Uterus (tissue), 4 donors: ENCODE data around the gene SLC44A4. TPM values are rescaled to one million over a fixed set of nuclear protein-coding genes. Genes with fewer than 3 reads are reported as not detected.

Experiments used
- DNase-seq, 2 donors: peaks; one replicate each; pipeline ENCODE4 v3.0.0-alpha.2; 2019 to 2020
- H3K27ac ChIP-seq, 2 donors: fragments of 200-600 bp; sonication (generic); 1 replicate in 1 of 2; 2 replicates in 1 of 2; pipeline ENCODE4 v1.5.1; 2016 to 2018
- H3K27me3 ChIP-seq, 2 donors: fragments of 200-600 bp; sonication (generic); one replicate each; pipeline ENCODE4 v1.5.1; 2018 to 2019; ENCODE audit warnings: control low read depth in 1 of 2
- H3K36me3 ChIP-seq, 2 donors: fragments of 200-600 bp; sonication (generic); one replicate each; pipeline ENCODE4 v1.5.1; 2019; ENCODE audit warnings: control low read depth in 1 of 2
- H3K4me1 ChIP-seq, 2 donors: fragments of 200-600 bp; sonication (generic); one replicate each; pipeline ENCODE4 v1.5.1; 2018 to 2019; ENCODE audit warnings: control low read depth in 1 of 2
- H3K4me3 ChIP-seq, 2 donors: fragments of 200-600 bp; sonication (generic); 1 replicate in 1 of 2; 2 replicates in 1 of 2; pipeline ENCODE4 v1.5.1; 2018 to 2019; ENCODE audit warnings: mild to moderate bottlenecking in 1 of 2
- H3K9me3 ChIP-seq, 2 donors: fragments of 200-600 bp; sonication (generic); one replicate each; pipeline ENCODE4 v1.5.1; 2019; ENCODE audit warnings: control low read depth in 1 of 2
- CTCF ChIP-seq, 4 experiments: fragments of 200-600 bp in 2 of 4; fragments of 450-650 bp in 2 of 4; sonication (generic) in 2 of 4; IDR thresholded peaks; one replicate each; pipeline ENCODE4 v1.5.1; 2016 to 2019; ENCODE audit warnings: antibody characterized with exemption in 4 of 4, mild to moderate bottlenecking in 2 of 4, moderate library complexity in 1 of 4
- POLR2A ChIP-seq, 2 donors: fragments of 450-650 bp; IDR thresholded peaks; one replicate each; pipeline ENCODE4 v1.6.1; 2016; ENCODE audit warnings: antibody characterized with exemption in 2 of 2, mild to moderate bottlenecking in 1 of 2, moderate library complexity in 1 of 2
- intact Hi-C: fragments of 100-400 bp; cut with DNase I; formaldehyde crosslinking; loops from one replicate; pipeline ENCODE4 v1.15.1; 2023; ENCODE audit warnings: low total_unique reads
- total RNA-seq, 4 donors: library from RNA; depleted of rRNA in 3 of 4; stranded (reverse); fragments of >200 nt in 3 of 4; gene quantifications; one replicate each; pipeline versions ENCODE4 v1.1.0 to v1.2.4, GENCODE V29; 2014 to 2023
- donor health status: DM: yes; HTN: yes; CAD: no.

The SLC44A4 gene
- total RNA-seq, 4 donors from 2014 or later: 5.0 to 46.1 (median 5.8) TPM

DNA sequence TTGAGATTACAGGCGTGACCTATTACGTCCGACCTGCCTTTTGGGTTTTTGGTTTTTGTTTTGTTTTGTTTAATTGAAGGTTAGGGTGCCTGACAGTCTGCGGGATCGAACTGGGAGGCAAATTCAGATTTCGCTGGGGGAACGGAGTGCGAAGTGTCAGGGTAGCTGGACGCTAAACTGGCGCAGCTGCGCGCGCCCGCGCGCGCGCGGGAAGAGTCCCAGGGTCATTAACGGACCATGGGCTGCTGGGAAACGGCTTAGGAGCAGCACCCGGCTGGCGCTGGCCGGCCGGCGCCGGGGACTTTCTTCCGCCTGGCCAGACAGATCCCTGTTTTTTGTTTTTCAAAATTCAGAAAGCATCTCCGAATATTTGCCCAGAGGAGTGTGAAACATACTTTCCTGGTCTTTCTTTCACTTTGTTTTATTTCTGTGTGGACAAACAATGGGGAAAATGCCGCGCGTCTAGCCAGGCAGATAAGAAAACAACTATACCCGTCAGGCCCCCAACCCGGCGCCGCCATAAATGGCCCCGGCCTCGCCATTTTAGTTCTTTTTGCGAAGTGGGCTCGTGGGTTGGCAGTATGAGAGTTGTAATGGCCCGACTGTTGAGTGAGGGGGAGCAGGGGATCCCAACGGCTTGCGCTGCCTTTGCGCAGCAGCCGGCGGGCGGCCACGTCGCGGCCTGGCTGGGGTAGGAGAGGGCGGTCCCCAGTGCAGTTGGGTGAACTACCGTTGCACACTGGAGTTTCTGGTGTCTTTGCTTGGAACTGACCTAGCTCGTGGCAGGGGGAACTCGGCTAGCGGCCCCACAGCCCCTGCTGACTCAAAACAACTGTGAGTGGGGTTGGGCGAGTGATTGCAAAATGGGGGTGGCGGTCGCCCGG is 44.2 kb downstream of the SLC44A4 start:
- intact Hi-C loops: loop anchor here (5.0 kb wide), 1 partner anchor 152 kb away; the partner anchor contains the start of gene LY6G5C

GRCh38 chr6:31831350-31832215 is 47.2 kb downstream of the SLC44A4 start:
- no peaks in the 10 kb centered on the region for H3K9me3 ChIP-seq
- TF ChIP-seq CTCF (IDR thresholded peaks at IDR 0.05) (no peak), POLR2A (IDR thresholded peaks at IDR 0.05) (no peak)
- H3K27me3 ChIP-seq: no peaks in the 10 kb centered on the region
- H3K4me1 ChIP-seq: peaks cover 0 to 9% of the 10 kb centered on the region in 2 donors
- H3K4me3 ChIP-seq: peak overlapping the region in 1 of 2 donors; percentile 50
- intact Hi-C loops: loop anchor here (5.0 kb wide), 1 partner anchor 149 kb away; the partner anchor contains the start of gene LY6G5C
- peak overlapping the region; percentile 78 to 99 for H3K27ac ChIP-seq
- H3K36me3 ChIP-seq: no peaks in the 10 kb centered on the region
- DNase-seq: no peak

More for the DNA sequence above, 44.2 kb downstream of the SLC44A4 start:
- Histone ChIP-seq H3K36me3 (no peaks in the 10 kb centered on the region), H3K27me3 (no peaks in the 10 kb centered on the region), H3K4me1 (peaks cover 0 to 20% of the 10 kb centered on the region in 2 donors), H3K4me3 (peak overlapping the region; percentile 79 to 95), H3K27ac (peak overlapping the region; percentile 91 to 99), H3K9me3 (no peaks in the 10 kb centered on the region)
- TF ChIP-seq CTCF (IDR thresholded peaks at IDR 0.05) (no peak), POLR2A (IDR thresholded peaks at IDR 0.05) (peak; percentile 60 to 71)
- DNase-seq: peak; percentile 83 to 91

- no peaks in the 10 kb centered on the region for H3K9me3 ChIP-seq
- H3K27me3 ChIP-seq: no peaks in the 10 kb centered on the region
- peak overlapping the region; percentile 49 to 50 for H3K4me3 ChIP-seq
- peak overlapping the region; percentile 78 to 99 for H3K27ac ChIP-seq
- intact Hi-C loops: loop anchor here (5.0 kb wide), 1 partner anchor 149 kb away; the partner anchor contains the start of gene LY6G5C
- no peak for TF ChIP-seq POLR2A (IDR thresholded peaks at IDR 0.05)
- no peaks in the 10 kb centered on the region for H3K36me3 ChIP-seq
- no peak for DNase-seq
- peaks cover 3 to 11% of the 10 kb centered on the region in 2 donors for H3K4me1 ChIP-seq
These were observed 47.9 kb downstream of the SLC44A4 start for GRCh38 chr6:31830886-31831335.

GRCh38 chr6:31829633-31830283 is 49.0 kb downstream of the SLC44A4 start:
- peak in 1 of 2 donors; percentile 40 for DNase-seq
- Histone ChIP-seq H3K27ac (peak overlapping the region; percentile 78 to 99), H3K27me3 (no peaks in the 10 kb centered on the region), H3K4me1 (peaks cover 5 to 13% of the 10 kb centered on the region in 2 donors), H3K36me3 (no peaks in the 10 kb centered on the region), H3K4me3 (peak overlapping the region; percentile 49 to 50), H3K9me3 (no peaks in the 10 kb centered on the region)
- intact Hi-C loops: loop anchor here (5.0 kb wide), 1 partner anchor 147 kb away; the partner anchor contains the start of gene LY6G5C
- TF ChIP-seq POLR2A (IDR thresholded peaks at IDR 0.05) (no peak), CTCF (IDR thresholded peaks at IDR 0.05) (peak; percentile 45 to 55 (median 51))
